SIG-M5 treated with dmso at 0.1 percent for 504 hours (cell line): ENCODE data around the gene EME2.
"Not testable (repeated sequence)": the region's sequence is repeated elsewhere in the genome, so short reads cannot be mapped to it uniquely, and the experiment has no call there.

Experiments
- DNase-seq: peaks from one replicate; lab custom pipeline; 2025; ENCODE audit not compliant: unreplicated experiment; lab: John Stamatoyannopoulos, UW

EME2 gene

DNA sequence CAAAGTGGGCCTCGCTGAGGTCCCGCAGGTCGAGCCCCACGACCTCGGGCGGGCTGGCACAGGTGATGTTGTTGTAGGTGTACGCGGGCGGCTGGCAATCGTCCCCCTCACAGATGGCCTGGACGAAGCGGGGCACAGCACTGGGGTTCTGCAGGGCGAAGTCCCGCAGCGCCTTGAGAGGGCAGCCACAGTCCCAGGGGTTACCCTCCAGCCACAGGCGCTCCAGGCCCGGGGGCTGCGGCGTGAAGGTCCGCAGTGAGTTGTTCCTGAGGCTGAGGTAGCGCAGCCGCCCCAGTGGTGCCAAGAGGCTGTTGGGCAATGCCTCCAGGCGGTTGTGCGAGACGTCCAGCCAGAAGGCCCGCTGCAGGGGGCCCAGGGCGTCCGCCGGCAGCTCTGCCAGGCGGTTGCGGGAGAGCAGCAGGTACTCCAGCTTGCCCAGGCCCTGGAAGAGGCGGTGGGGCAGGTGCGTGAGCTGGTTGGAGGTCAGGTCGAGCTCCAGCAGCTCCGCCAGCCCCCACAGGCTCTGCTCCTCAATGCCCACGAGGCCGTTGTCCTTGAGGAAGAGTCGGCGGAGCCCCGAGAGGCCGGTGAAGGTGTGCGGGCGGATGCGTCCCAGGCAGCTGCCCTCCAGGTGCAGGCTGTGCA is 18.1 kb downstream of the EME2 start:
- no peak for DNase-seq

DNA sequence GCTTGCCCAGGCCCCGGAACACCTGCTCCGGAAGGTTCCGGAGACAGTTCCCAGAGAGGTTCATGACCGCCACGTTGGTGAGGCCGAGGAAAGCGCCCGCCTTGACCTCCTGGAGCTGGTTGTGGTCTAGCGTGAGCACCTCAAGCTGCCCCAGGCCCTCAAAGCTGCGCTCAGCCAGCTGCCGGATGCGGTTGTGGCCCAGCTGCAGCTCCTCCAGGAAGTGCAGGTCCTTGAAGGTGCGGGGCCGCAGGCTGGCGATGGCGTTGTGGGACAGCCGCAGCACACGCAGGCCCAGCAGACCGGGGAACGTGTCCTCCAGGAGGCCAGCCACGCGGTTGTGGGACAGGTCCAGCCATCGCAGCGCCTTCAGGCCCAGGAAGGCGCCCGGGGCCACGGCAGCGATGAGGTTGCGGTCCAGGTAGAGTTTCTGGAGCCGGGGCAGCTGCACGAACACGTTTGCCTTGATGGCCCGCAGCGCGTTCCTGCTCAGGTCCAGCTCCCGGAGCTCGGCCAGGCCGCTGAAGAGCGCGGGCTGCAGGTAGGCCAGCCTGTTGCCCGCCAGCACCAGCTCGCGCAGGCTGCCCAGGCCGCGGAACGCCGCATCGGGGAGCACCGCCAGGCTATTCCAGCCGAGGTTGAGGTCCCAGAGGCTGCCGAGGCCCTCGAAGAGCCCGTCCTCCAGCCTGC is 18.8 kb downstream of the EME2 start:
- DNase-seq, result no peak

DNA sequence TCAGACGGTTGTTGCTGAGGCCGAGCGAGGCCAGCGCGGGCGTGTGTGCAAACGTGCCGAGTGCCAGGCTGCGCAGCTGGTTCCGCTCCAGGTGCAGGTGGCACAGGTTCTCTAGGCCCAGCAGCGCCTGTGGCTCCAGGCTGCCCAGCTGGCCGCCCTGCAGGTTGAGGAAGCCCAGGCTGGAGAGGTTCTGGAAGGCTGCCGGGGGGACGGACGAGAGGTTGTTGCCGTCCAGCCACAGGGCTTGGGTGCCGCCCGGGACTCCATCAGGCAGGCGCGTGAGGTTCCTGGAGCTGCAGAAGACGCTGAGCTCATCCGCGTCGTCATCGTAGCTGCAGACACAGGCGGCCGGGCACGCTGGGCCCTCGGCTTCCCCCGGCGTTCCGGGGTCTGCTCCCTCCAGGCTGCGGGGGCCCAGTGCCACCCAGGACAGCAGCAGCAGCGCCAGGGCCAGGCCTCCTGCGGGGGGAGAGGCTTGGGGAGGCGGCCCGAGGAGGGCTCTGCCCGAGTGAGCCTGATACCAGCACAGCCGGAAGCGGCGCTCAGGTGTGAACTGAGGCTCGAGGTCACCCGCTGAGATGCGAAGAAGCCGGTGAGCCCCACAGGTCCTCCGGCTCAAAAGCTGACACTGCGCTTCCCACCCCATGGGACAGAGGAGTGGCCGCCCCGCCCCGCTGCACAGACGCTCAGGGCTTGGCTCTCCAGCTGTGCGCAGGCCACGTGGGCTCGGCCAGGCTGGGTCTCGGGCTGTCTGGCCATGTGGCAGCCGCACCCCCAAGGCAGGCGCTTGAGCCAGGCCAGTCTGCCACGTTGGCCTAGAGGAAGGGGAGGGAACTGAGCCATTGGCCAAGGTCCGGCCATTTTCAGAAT is 19.6 kb downstream of the EME2 start:
- no peak for DNase-seq

DNA sequence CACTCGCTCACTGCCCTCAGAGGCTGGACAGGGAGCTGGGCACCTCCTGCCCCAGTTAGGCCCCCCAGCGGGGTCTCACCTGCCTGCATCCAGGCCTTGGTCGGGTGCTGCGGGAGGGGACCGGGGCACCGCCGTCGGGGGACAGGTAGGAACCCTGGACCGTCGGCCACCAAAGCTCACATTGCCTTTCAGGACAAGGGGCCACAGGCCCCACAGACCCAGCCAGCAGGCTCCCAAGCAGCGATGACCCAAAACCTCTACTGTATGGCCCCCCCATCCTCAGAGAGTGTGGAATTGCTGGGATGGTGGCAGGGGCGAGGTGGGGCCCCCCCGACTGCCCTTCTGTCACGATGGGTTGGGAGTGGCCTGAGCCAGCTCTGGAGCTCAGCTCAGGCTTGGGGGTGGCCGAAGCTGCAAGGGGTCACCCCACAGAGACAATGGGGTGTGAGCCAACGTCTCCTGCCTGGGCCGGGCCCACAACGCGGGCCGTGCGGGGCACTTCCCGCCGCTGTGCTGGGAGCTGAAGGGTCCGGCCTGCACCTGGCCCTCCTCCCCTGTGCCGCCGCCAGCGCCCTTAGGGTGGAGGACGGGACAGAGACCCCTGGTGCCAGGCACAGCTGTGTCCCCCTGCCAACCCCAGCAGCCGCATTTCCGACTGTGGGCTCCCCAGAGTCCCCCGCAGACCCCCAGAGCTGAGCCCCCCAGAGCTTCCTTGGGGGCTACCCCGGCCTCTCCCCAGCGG is 20.4 kb downstream of the EME2 start:
- no peak for DNase-seq

DNA sequence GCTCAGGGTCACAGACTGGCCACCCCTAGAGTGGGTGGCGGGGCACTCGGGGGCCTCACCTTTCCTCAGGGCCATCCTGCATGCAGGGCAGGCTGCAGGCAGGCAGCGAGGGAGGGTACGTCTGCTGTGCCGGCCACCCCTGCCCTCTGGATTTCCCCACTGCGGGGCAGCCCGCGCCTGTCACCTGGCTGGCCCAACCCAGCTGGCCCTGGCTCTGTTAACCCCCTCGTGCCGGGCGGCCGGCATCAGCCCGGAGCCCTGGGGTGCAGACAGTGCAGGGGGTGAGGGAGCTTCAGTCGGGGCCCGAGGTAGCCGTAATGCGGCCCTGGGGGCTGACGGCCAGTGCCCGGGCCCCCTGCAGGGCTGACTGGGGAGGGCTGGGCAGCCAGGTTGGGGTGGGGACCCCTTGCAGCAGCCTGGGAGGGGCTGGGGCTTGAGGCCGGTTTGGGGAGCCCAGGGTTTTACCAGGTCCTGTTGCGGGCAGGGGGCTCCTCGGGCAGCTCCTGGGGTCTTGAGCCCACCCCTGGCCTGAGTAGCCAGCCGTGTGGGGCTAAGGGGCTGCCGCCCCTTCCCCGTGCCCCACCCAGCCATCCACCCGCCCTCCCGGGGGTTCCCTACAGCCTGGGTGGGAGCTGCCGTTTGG is 21.1 kb downstream of the EME2 start, which contains the start of gene IGFALS:
TSS of gene IGFALS (minus strand) at position 128 of the 643 bp plus-strand sequence. CDS start at position 75, 53 bp downstream.
- DNase-seq, result no peak

DNA sequence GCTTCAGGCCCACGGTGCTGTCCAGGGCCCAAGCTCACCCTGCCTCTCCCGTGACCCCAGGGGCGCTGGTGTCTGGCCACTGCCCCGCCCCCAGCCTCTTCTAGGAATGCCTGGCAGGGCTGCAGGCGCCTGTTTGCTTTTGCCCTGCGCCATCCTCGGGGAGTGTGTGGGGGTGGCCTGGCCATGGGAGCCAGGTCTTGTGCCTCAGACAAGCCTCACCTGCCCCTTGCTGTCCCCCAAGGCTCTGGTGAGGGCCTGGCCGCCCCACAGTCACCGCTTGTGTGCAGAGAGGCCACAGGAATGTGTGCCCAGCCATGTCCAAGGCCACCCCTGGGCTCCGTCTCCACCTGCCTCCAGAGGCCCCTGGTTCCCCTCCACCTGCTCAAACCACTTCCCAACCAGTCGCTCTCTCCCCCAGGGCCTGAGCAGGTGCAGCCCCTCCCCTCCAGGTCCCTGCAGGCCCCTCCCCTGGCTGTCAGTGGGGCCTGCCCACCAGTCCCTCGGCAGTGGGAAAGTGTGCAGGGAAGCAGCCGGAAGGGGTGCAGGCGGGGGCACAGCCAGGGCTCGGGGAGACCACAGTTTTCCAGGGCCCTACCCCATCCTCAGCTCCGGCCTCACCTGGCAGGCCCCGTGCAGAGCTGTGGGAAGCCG is 21.7 kb downstream of the EME2 start:
- DNase-seq, result no peak

DNA sequence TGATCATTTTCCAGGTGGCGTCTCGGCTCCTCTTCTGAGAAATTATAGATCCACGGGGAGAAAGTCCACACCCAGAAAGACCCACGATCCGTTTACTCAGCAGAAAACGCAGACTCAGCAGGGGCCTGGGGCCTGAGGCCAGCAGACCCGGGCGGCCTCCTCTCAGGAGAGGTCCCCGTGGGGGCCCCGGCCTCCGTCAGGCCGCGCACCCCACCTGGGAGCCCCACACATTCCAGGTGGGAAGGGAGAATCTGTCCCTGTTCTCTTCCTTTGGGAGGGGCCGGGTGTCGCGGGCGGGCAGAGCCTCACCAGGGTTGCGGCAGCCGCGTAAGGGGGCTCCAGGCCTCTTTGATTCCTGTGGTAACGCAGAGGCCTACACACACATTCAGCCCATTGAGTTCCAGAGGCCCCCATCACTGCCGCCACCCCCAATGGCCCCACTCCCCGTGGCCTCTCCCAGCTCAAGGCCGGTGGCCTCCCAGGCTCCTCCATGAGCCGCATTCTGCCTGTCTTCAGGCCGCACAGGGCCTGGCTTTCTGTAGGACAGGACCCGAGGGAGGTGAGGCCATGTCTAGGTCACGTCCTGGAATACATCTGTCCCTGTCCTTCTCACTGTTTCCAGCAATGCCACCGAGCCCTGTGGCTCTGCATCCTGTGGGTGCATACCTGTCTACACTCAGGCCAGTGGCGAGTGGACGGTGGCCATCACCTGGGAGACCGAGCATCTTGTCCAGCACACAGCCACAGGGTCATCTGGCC is 22.5 kb downstream of the EME2 start:
- no peak for DNase-seq

DNA sequence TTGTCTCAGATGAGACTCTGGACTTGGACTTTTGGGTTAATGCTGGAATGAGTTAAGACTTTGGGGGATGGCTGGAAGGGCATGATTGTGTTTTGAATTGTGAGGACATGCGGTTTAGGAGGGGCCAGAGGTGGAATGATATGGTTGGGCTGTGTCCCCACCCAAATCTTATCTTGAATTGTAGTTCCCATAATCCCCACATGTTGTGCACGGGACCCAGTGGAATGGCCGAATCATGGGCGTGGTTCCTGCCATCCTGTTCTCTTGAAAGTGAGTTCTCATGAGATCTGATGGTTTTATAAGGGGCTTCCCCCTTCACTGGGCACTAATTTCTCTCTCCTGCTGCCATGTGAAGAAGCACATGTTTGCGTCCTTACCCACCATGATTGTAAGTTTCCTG is 26.7 kb downstream of the EME2 start:
- not testable (repeated sequence) for DNase-seq

DNA sequence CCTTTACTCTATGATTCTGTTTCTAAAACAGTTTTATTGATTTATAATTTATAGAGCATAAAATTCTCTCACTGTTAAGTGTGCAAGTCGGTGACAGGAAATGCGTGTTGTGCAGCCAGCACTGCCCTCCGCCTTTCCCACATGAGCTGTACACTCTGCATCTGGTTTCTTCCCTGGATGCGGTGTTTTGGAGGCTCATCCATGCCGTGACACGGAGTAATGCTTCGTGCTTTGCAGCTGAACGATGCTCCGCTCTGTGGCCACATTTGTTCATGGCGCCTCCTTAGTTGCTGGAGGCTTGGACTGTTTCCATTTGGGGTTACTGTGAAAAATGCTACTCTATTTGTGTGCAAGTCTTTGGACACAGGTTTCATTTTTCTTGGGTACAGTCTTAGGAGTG is 28.1 kb downstream of the EME2 start:
- DNase-seq, result no peak

DNA sequence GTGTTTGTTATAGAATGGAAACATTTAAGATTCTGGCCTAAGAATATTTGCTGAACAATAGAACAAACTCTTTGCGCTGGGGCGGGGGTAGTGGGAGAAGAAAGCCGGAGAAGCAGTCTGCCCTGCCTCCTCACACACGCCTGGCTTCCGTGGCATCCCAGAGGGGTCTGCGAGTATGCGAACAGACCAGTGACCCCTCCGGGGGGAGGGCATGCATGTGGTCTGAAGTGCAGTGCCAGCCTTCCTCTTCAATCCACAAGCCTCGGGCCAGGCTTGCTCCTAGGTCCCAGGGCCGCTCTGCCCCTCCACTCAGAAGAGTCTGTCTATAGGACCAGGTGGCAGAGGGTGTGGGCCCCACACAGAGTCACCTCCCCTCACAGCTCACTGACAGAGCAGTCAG is 35.0 kb downstream of the EME2 start:
- no peak for DNase-seq

DNA sequence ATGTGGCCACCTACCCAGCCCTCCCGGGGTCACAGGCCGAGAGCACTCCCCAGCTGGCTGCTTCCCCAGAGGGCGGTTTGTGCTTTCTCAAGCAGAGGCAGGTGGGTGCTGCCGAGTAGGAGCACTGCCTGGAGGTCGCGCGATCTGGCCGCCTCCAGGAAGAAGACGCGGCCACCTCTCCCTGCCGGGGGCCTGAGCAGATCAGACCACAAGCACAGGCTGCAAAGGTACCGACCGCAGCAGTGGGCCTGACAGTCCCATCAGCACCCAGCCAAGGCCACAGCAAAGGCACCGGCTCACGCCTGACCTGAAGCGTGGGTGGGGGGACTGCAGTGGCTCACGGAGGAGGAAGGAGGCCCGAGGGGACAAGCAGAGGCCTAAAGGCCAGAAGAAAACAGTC is 36.1 kb downstream of the EME2 start:
- no peak for DNase-seq

DNA sequence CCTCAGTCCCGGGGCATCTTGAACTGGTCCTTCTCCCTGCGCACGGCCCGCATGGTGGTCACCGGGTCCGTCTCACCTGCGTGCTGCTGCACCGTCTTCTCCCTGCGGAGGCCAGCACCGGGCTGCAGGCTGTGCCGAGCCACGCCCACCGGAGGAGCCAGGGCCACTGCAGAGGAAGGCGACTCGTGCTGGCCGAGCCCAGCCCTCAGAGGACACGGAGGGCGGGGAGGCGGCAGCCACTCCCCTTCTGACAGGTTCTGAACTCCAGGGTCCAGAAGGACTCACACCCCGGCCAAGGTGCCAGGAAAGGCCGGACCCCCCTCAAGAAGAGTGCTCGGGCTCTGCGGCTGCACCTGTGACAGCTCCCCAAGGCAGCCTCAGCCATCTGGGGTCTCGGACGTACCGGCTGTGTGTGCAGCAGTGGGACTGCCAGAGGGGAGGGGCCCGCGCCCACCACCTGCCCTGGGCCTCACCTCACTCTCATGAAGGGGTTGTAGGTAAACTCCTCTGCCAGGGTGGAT is 36.7 kb downstream of the EME2 start:
- DNase-seq, result no peak

DNA sequence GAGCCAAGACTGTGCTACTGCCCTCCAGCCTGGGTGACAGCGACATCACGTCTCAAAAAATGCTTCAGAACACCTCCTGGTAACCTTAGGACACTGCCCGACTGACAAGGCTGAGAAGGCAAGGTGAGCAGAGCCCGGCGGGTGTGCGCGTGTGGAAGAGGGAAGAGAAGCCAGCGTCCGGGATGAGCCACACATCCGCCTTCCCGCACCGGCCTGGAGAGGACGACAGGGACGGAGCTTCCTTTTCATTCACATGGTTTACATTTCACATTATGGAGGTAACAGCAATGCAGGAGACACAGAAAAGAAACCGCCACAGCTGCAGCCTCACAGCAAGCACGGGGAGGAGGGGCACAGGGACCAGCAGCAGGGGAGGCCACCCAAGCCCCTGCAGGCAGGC is 37.5 kb downstream of the EME2 start:
- no peak for DNase-seq

DNA sequence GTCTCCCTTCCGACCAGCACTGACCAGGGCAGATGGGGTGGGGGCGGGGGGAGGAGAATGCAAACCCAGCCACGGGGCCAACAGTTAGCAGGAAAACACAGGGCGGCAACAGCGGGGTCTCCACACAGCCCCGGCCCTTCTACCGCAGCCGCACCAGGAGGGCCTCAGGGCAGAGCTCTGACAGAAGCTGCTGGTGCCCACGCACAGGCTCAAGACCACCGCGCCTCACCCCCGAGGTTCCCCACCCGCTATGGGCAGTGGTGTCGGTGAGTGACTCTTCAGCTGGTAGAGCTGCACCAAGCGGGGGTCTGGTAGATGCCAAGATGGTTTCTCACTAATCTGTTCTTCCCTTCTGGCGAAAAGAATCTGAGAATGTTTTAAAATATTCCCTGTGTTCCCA is 37.9 kb downstream of the EME2 start:
- DNase-seq, result no peak

DNA sequence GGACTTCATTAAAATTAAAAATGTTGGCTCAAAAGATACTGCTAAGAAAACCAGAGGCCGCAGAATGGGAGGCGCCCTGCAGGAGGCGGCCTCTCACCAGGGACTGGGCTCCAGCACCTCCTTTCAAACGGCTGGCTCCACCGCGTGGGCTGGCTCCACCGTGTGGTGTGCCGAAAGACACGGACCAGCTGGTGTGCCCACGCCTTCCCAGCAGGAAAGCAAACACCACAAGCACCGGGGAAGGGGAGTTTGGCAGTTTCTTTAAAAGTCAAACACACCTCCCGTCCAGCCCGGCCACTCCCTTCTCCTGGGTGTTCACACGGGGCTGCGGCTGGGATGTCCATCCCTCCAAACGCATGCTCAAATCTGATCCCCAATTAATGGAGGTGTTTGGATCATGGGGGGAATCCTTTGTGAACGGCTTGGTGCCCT is 40.1 kb downstream of the EME2 start:
- DNase-seq, result peak; percentile 27

DNA sequence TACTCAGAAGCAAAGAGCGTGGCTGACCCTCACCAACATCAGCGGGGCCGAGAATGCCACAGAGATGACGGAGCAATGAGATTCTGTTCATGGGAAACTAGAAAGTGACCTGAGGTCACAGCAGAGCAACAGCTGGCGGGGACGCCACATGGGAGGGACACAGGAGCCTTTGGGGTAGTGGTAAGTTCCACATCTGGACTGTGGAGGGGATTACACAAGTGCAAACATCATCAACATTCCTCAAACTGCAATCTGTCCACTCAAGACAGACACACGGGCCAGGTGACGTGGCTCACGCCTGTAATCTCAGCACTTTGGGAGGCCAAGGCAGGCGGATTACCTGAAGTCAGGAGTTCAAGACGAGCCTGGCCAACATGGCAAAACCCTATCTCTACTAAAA is 42.9 kb downstream of the EME2 start:
- no peak for DNase-seq

DNA sequence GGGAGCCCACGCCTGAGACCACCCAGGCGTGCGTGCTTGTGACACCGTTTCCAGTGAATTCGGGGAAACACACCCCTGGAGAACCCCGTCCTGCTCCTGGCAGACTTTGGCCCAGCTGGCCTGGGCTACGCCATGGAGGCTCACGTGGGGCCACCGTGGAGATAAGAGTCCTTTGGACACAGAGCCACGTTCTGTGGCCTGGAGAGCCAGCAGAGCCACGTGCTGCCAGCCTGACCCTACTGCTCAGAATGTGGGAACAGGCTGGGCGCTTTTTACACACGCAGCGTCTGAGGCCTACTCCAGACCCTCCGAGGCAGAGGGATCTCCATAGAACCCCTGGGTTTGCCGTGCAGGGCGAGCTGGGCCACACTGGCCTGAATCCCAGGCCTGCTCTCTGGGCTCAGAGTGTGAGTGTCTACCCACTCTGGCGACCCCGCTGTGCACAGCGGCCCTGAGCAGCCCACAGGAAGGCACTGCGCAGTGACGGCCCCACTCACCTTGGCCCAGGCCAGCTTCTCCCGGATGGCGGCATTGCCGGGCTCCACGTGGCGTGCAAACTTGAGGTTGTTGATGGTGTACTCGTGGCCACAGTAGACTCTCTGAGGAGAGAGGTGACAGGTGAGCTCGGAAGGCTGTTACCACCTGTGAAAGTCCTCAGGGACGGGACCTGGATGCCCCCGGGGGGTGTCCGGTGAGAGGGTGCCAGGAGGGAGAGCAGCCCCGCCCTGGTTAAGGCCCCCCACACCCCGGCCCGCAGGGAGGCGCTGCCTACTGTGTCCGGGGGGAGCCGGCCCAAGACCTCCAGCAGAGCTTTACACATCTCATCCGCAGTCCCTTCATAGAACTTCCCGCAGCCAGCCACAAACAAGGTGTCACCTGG is 44.0 kb downstream of the EME2 start:
- DNase-seq, result no peak

DNA sequence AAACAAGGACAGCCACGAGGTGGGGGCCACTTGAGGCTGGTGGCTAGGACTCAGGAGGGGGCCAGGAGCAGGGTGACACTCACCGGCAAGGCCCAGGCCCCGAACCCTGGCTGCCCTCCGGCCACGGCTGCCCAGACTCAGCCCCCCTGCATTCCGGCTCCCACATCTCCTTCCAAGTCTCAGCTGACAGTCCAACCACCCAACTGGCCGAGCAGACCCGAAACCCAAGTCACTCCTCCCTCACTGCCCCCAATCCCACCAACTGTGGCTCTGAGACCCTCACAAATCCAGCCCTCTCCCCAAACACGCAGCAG is 44.6 kb downstream of the EME2 start:
- no peak for DNase-seq
